ENCODE measurements around the gene CHST9.

CHST9 gene

GRCh38 chr18:27042177-27042576 is 142.9 kb downstream of the CHST9 start:
- TF ChIP-seq CTCF (conservative IDR thresholded peaks at IDR 0.05; ENCODE audit: low read depth, low read length): no peak
- Histone ChIP-seq H3K79me2 (ENCODE audit: insufficient read depth, low read depth) (no peaks in the 10 kb centered on the region), H4K20me1 (ENCODE audit: insufficient read depth) (no peaks in the 10 kb centered on the region), H3K36me3 (ENCODE audit: insufficient read depth) (no peaks in the 10 kb centered on the region), H2AFZ (ENCODE audit: low read depth) (no peak overlapping the region), H3K4me1 (ENCODE audit: low read depth, poor library complexity, severe bottlenecking) (no peaks in the 10 kb centered on the region), H3K4me3 (IDR thresholded peaks at IDR 0.05; ENCODE audit: insufficient read depth, low read depth, low read length) (no peak overlapping the region), H3K4me2 (no peak overlapping the region), H3K9ac (no peak overlapping the region), H3K27me3 (ENCODE audit: insufficient read depth, low read depth) (no peaks in the 10 kb centered on the region), H3K27ac (no peak overlapping the region)

- no peak for TF ChIP-seq CTCF (conservative IDR thresholded peaks at IDR 0.05; ENCODE audit: low read depth, low read length)
- no peak overlapping the region for H3K27ac ChIP-seq
- H2AFZ ChIP-seq (ENCODE audit: low read depth): no peak overlapping the region
- no peaks in the 10 kb centered on the region for H3K79me2 ChIP-seq (ENCODE audit: insufficient read depth, low read depth)
- no peak overlapping the region for H3K4me3 ChIP-seq (IDR thresholded peaks at IDR 0.05; ENCODE audit: insufficient read depth, low read depth, low read length)
- no peak overlapping the region for H3K4me2 ChIP-seq
- H4K20me1 ChIP-seq (ENCODE audit: insufficient read depth): no peaks in the 10 kb centered on the region
- no peaks in the 10 kb centered on the region for H3K4me1 ChIP-seq (ENCODE audit: low read depth, poor library complexity, severe bottlenecking)
- H3K9ac ChIP-seq: no peak overlapping the region
- no peaks in the 10 kb centered on the region for H3K27me3 ChIP-seq (ENCODE audit: insufficient read depth, low read depth)
- H3K36me3 ChIP-seq (ENCODE audit: insufficient read depth): no peaks in the 10 kb centered on the region
Measured at GRCh38 chr18:27040796-27041195, 144.3 kb downstream of the CHST9 start.

- H3K27ac ChIP-seq: no peak overlapping the region
- no peaks in the 10 kb centered on the region for H3K27me3 ChIP-seq (ENCODE audit: insufficient read depth, low read depth)
- H4K20me1 ChIP-seq (ENCODE audit: insufficient read depth): no peaks in the 10 kb centered on the region
- H3K4me1 ChIP-seq (ENCODE audit: low read depth, poor library complexity, severe bottlenecking): no peaks in the 10 kb centered on the region
- no peak overlapping the region for H3K4me3 ChIP-seq (IDR thresholded peaks at IDR 0.05; ENCODE audit: insufficient read depth, low read depth, low read length)
- H3K9ac ChIP-seq: no peak overlapping the region
- no peaks in the 10 kb centered on the region for H3K79me2 ChIP-seq (ENCODE audit: insufficient read depth, low read depth)
- TF ChIP-seq CTCF (conservative IDR thresholded peaks at IDR 0.05; ENCODE audit: low read depth, low read length): no peak
- no peak overlapping the region for H3K4me2 ChIP-seq
- no peaks in the 10 kb centered on the region for H3K36me3 ChIP-seq (ENCODE audit: insufficient read depth)
- H2AFZ ChIP-seq (ENCODE audit: low read depth): no peak overlapping the region
Measured at GRCh38 chr18:27033722-27034121, 151.4 kb downstream of the CHST9 start.

GRCh38 chr18:27030421-27030820 is 154.7 kb downstream of the CHST9 start:
- H4K20me1 ChIP-seq (ENCODE audit: insufficient read depth): no peaks in the 10 kb centered on the region
- no peaks in the 10 kb centered on the region for H3K79me2 ChIP-seq (ENCODE audit: insufficient read depth, low read depth)
- H3K4me2 ChIP-seq: no peak overlapping the region
- no peak overlapping the region for H3K27ac ChIP-seq
- H3K9ac ChIP-seq: no peak overlapping the region
- H3K27me3 ChIP-seq (ENCODE audit: insufficient read depth, low read depth): no peaks in the 10 kb centered on the region
- no peak overlapping the region for H3K4me3 ChIP-seq (IDR thresholded peaks at IDR 0.05; ENCODE audit: insufficient read depth, low read depth, low read length)
- H3K36me3 ChIP-seq (ENCODE audit: insufficient read depth): no peaks in the 10 kb centered on the region
- H3K4me1 ChIP-seq (ENCODE audit: low read depth, poor library complexity, severe bottlenecking): no peaks in the 10 kb centered on the region
- no peak for TF ChIP-seq CTCF (conservative IDR thresholded peaks at IDR 0.05; ENCODE audit: low read depth, low read length)
- no peak overlapping the region for H2AFZ ChIP-seq (ENCODE audit: low read depth)

GRCh38 chr18:27022477-27022876 is 162.6 kb downstream of the CHST9 start:
- H3K36me3 ChIP-seq (ENCODE audit: insufficient read depth): no peaks in the 10 kb centered on the region

More at GRCh38 chr18:27022477-27022876, 162.6 kb downstream of the CHST9 start:
- H3K4me1 ChIP-seq (ENCODE audit: low read depth, poor library complexity, severe bottlenecking): no peaks in the 10 kb centered on the region
- no peak overlapping the region for H3K27ac ChIP-seq
- TF ChIP-seq CTCF (conservative IDR thresholded peaks at IDR 0.05; ENCODE audit: low read depth, low read length): no peak
- no peak overlapping the region for H3K9ac ChIP-seq
- no peaks in the 10 kb centered on the region for H4K20me1 ChIP-seq (ENCODE audit: insufficient read depth)
- no peaks in the 10 kb centered on the region for H3K27me3 ChIP-seq (ENCODE audit: insufficient read depth, low read depth)
- no peak overlapping the region for H3K4me2 ChIP-seq
- H3K4me3 ChIP-seq (IDR thresholded peaks at IDR 0.05; ENCODE audit: insufficient read depth, low read depth, low read length): no peak overlapping the region
- H2AFZ ChIP-seq (ENCODE audit: low read depth): no peak overlapping the region
- no peaks in the 10 kb centered on the region for H3K79me2 ChIP-seq (ENCODE audit: insufficient read depth, low read depth)
